ENCODE results near the gene CRNKL1. TPM values are rescaled to one million over a fixed set of nuclear protein-coding genes. Genes with fewer than 3 reads are reported as not detected.

The CRNKL1 gene
- total and polyA plus RNA-seq, 5 donors from 2014 or later, result 10.4 to 17.9 (median 11.7) TPM

GRCh38 chr20:20051767-20052073, 546 bp downstream of the CRNKL1 start:
- Mint-ChIP-seq H3K27ac (peak overlapping the region; percentile 98 to 100 (median 100)), H3K4me3 (peak overlapping the region; percentile 93 to 100 (median 99)), H3K36me3 (peaks cover 28% of the 10 kb centered on the region)

GRCh38 chr20:20039752-20040387, 12.4 kb downstream of the CRNKL1 start:
- H3K27me3 Mint-ChIP-seq, result no peaks in the 10 kb centered on the region
- peaks cover 2 to 11% (median 9%) of the 10 kb centered on the region in 4 donors for H3K4me1 Mint-ChIP-seq
- H3K27ac Mint-ChIP-seq, result no peak overlapping the region
- DNase-seq (no peak), ATAC-seq (ENCODE audit: low read depth in 2 of 2) (no peak)
- H3K27me3 ChIP-seq (ENCODE audit: control insufficient read depth, insufficient read depth, low read length), result no peaks in the 10 kb centered on the region
- H3K36me3 Mint-ChIP-seq, result peaks cover 58% of the 10 kb centered on the region
- H3K4me3 ChIP-seq (ENCODE audit: low read depth, low read length), result no peak overlapping the region
- no peak overlapping the region for H3K27ac ChIP-seq (ENCODE audit: insufficient read depth, low read length, poor library complexity, severe bottlenecking)
- no peaks in the 10 kb centered on the region for H3K9me3 ChIP-seq (ENCODE audit: control insufficient read depth in 2 of 2, low read length in 2 of 2)
- no peaks in the 10 kb centered on the region for H3K4me1 ChIP-seq (ENCODE audit: control insufficient read depth, insufficient read depth, low read length, poor library complexity, severe bottlenecking)
- H3K36me3 ChIP-seq (ENCODE audit: control insufficient read depth, insufficient read depth, low read length), result peaks cover 100% of the 10 kb centered on the region
- no peaks in the 10 kb centered on the region for H3K9me3 Mint-ChIP-seq
- no peak overlapping the region for H3K4me3 Mint-ChIP-seq

More at GRCh38 chr20:20051767-20052073, 546 bp downstream of the CRNKL1 start:
- Histone ChIP-seq H3K9me3 (ENCODE audit: control insufficient read depth in 2 of 2, low read length in 2 of 2) (no peaks in the 10 kb centered on the region), H3K27me3 (ENCODE audit: control insufficient read depth, insufficient read depth, low read length) (peaks cover 7% of the 10 kb centered on the region), H3K4me3 (ENCODE audit: low read depth, low read length) (peak overlapping the region; percentile 88), H3K27ac (ENCODE audit: insufficient read depth, low read length, poor library complexity, severe bottlenecking) (peak overlapping the region; percentile 90), H3K36me3 (ENCODE audit: control insufficient read depth, insufficient read depth, low read length) (peaks cover 36% of the 10 kb centered on the region), H3K4me1 (ENCODE audit: control insufficient read depth, insufficient read depth, low read length, poor library complexity, severe bottlenecking) (peaks cover 18% of the 10 kb centered on the region)
- ATAC-seq (ENCODE audit: low read depth in 2 of 2), result peak; percentile 1 to 5
- Mint-ChIP-seq H3K9me3 (no peaks in the 10 kb centered on the region), H3K4me1 (peaks cover 15 to 41% (median 25%) of the 10 kb centered on the region in 4 donors), H3K27me3 (peaks cover 13% of the 10 kb centered on the region)
- DNase-seq, result no peak

DNA sequence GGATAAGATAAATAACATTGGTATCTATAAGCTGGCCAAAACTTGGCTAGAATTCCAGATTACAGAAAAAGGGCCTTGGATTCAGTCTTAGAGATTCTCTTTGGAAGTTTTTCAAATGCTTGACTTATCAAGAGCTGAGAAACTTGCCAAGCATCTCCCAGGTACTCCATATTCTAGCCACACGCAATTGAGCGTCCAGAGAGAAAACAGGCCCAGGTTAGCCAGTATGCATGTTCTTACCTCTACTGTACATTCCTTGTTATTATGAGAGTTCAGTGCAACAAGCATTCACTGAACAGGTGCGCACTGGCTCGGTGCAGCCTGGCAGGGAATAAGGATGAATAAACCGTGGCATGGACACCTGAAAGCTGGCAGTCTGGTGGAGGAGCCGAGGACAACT, 13.7 kb downstream of the CRNKL1 start:
- no peak for DNase-seq
- peaks cover 99% of the 10 kb centered on the region for H3K36me3 ChIP-seq (ENCODE audit: control insufficient read depth, insufficient read depth, low read length)
- no peak overlapping the region for H3K27ac Mint-ChIP-seq

DNA sequence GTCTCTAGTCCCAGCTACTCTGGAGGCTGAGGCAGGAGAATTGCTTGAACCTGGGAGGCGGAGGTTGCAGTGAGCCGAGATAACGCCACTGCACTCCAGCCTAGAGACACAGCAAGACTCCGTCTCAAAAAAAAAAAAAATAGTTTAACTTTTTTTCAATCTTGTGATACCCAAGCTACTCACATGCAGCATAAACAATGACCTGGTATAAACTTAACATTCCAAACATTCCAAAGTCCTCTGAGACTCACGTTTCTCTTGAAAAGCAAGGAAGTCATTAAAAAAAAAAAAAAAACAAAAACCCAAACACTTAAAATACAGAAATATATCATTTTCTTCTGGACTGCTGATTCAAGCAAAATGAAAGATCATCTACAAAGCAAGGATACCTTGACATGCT, 14.3 kb downstream of the CRNKL1 start:
- Histone ChIP-seq H3K4me1 (ENCODE audit: control insufficient read depth, insufficient read depth, low read length, poor library complexity, severe bottlenecking) (no peaks in the 10 kb centered on the region), H3K27ac (ENCODE audit: insufficient read depth, low read length, poor library complexity, severe bottlenecking) (no peak overlapping the region), H3K9me3 (ENCODE audit: control insufficient read depth in 2 of 2, low read length in 2 of 2) (no peaks in the 10 kb centered on the region), H3K4me3 (ENCODE audit: low read depth, low read length) (no peak overlapping the region), H3K27me3 (ENCODE audit: control insufficient read depth, insufficient read depth, low read length) (no peaks in the 10 kb centered on the region), H3K36me3 (ENCODE audit: control insufficient read depth, insufficient read depth, low read length) (peaks cover 99% of the 10 kb centered on the region)
- H3K4me3 Mint-ChIP-seq, result no peak overlapping the region
- peaks cover 53% of the 10 kb centered on the region for H3K36me3 Mint-ChIP-seq
- H3K27me3 Mint-ChIP-seq, result no peaks in the 10 kb centered on the region
- H3K4me1 Mint-ChIP-seq, result peaks cover 0 to 7% (median 1%) of the 10 kb centered on the region in 4 donors
- H3K27ac Mint-ChIP-seq, result no peak overlapping the region
- no peak for DNase-seq
- ATAC-seq (ENCODE audit: low read depth in 2 of 2), result no peak
- no peaks in the 10 kb centered on the region for H3K9me3 Mint-ChIP-seq

More for the DNA sequence above, 13.7 kb downstream of the CRNKL1 start:
- Mint-ChIP-seq H3K4me3 (no peak overlapping the region), H3K36me3 (peaks cover 59% of the 10 kb centered on the region), H3K9me3 (no peaks in the 10 kb centered on the region), H3K4me1 (peaks cover 0 to 7% (median 5%) of the 10 kb centered on the region in 4 donors), H3K27me3 (no peaks in the 10 kb centered on the region)
- ATAC-seq (ENCODE audit: low read depth in 2 of 2), result no peak
- Histone ChIP-seq H3K9me3 (ENCODE audit: control insufficient read depth in 2 of 2, low read length in 2 of 2) (no peaks in the 10 kb centered on the region), H3K4me3 (ENCODE audit: low read depth, low read length) (no peak overlapping the region), H3K4me1 (ENCODE audit: control insufficient read depth, insufficient read depth, low read length, poor library complexity, severe bottlenecking) (no peaks in the 10 kb centered on the region), H3K27ac (ENCODE audit: insufficient read depth, low read length, poor library complexity, severe bottlenecking) (no peak overlapping the region), H3K27me3 (ENCODE audit: control insufficient read depth, insufficient read depth, low read length) (no peaks in the 10 kb centered on the region)

GRCh38 chr20:20036756-20037155, 15.5 kb downstream of the CRNKL1 start:
- Histone ChIP-seq H3K4me3 (ENCODE audit: low read depth, low read length) (no peak overlapping the region), H3K36me3 (ENCODE audit: control insufficient read depth, insufficient read depth, low read length) (peaks cover 97% of the 10 kb centered on the region), H3K4me1 (ENCODE audit: control insufficient read depth, insufficient read depth, low read length, poor library complexity, severe bottlenecking) (no peaks in the 10 kb centered on the region), H3K27me3 (ENCODE audit: control insufficient read depth, insufficient read depth, low read length) (no peaks in the 10 kb centered on the region), H3K9me3 (ENCODE audit: control insufficient read depth in 2 of 2, low read length in 2 of 2) (no peaks in the 10 kb centered on the region), H3K27ac (ENCODE audit: insufficient read depth, low read length, poor library complexity, severe bottlenecking) (no peak overlapping the region)
- no peak overlapping the region for H3K4me3 Mint-ChIP-seq
- no peaks in the 10 kb centered on the region for H3K27me3 Mint-ChIP-seq
- ATAC-seq (ENCODE audit: low read depth in 2 of 2) (no peak), DNase-seq (no peak)
- H3K4me1 Mint-ChIP-seq, result peaks cover 0 to 7% (median 1%) of the 10 kb centered on the region in 4 donors
- H3K9me3 Mint-ChIP-seq, result no peaks in the 10 kb centered on the region
- peaks cover 51% of the 10 kb centered on the region for H3K36me3 Mint-ChIP-seq
- H3K27ac Mint-ChIP-seq, result no peak overlapping the region

DNA sequence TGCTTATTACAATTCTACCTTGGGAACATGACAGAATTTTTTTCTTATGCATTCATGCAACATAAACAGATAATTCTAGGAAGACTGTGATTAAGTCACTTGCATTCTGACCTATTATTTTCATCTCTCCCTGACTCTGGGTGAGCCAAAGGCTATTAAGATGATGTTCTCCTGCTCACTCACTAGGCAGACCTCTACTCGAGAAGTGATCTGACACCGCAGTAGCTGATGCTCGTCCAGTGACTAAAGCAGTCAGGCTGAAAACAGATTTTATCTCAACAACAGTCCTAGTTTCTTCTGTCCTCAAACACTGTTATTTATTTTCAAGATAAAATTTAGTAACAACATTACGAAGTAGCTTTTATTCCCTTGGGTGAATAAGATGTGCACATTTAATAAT, 17.8 kb downstream of the CRNKL1 start:
- ATAC-seq (ENCODE audit: low read depth in 2 of 2), result no peak
- DNase-seq, result no peak
- H3K36me3 Mint-ChIP-seq, result peaks cover 38% of the 10 kb centered on the region
- no peaks in the 10 kb centered on the region for H3K27me3 Mint-ChIP-seq
- H3K27ac Mint-ChIP-seq, result peak overlapping the region in 2 of 3 donors; percentile 20 to 43
- H3K4me1 Mint-ChIP-seq, result peaks cover 0 to 7% (median 2%) of the 10 kb centered on the region in 4 donors
- no peak overlapping the region for H3K4me3 Mint-ChIP-seq
- H3K36me3 ChIP-seq (ENCODE audit: control insufficient read depth, insufficient read depth, low read length), result peaks cover 95% of the 10 kb centered on the region
- H3K9me3 ChIP-seq (ENCODE audit: control insufficient read depth in 2 of 2, low read length in 2 of 2), result no peaks in the 10 kb centered on the region
- no peak overlapping the region for H3K4me3 ChIP-seq (ENCODE audit: low read depth, low read length)
- H3K9me3 Mint-ChIP-seq, result no peaks in the 10 kb centered on the region
- H3K27me3 ChIP-seq (ENCODE audit: control insufficient read depth, insufficient read depth, low read length), result no peaks in the 10 kb centered on the region
- H3K4me1 ChIP-seq (ENCODE audit: control insufficient read depth, insufficient read depth, low read length, poor library complexity, severe bottlenecking), result no peaks in the 10 kb centered on the region
- no peak overlapping the region for H3K27ac ChIP-seq (ENCODE audit: insufficient read depth, low read length, poor library complexity, severe bottlenecking)

DNA sequence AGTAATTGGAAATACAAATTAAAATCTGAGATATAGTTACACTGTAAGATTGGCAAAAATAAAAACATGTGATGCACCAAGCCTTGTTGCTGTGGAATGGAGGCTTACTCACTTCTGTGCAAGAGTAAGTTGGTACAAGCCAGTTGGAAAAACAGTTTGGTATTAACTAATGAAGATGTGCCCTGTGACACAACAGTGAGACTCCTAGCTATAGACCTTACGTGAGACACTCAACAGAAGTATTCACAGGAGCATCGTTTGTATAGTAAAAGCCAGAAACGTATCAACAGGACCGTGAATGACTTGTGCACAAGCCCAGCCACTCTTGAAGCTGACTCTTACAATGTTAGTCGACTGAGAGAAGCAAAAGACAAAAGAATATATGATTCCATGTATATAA, 20.5 kb downstream of the CRNKL1 start:
- Mint-ChIP-seq H3K27ac (no peak overlapping the region), H3K4me1 (peaks cover 3 to 10% (median 5%) of the 10 kb centered on the region in 4 donors), H3K4me3 (no peak overlapping the region), H3K27me3 (no peaks in the 10 kb centered on the region), H3K9me3 (no peaks in the 10 kb centered on the region), H3K36me3 (peaks cover 30% of the 10 kb centered on the region)
- DNase-seq (no peak), ATAC-seq (ENCODE audit: low read depth in 2 of 2) (no peak)
- no peak overlapping the region for H3K4me3 ChIP-seq (ENCODE audit: low read depth, low read length)
- H3K27me3 ChIP-seq (ENCODE audit: control insufficient read depth, insufficient read depth, low read length), result no peaks in the 10 kb centered on the region
- peaks cover 86% of the 10 kb centered on the region for H3K36me3 ChIP-seq (ENCODE audit: control insufficient read depth, insufficient read depth, low read length)
- H3K9me3 ChIP-seq (ENCODE audit: control insufficient read depth in 2 of 2, low read length in 2 of 2), result no peaks in the 10 kb centered on the region
- no peak overlapping the region for H3K27ac ChIP-seq (ENCODE audit: insufficient read depth, low read length, poor library complexity, severe bottlenecking)
- H3K4me1 ChIP-seq (ENCODE audit: control insufficient read depth, insufficient read depth, low read length, poor library complexity, severe bottlenecking), result no peaks in the 10 kb centered on the region

GRCh38 chr20:20027284-20027683, 25.0 kb downstream of the CRNKL1 start:
- Histone ChIP-seq H3K27ac (ENCODE audit: insufficient read depth, low read length, poor library complexity, severe bottlenecking) (no peak overlapping the region), H3K9me3 (ENCODE audit: control insufficient read depth in 2 of 2, low read length in 2 of 2) (no peaks in the 10 kb centered on the region), H3K27me3 (ENCODE audit: control insufficient read depth, insufficient read depth, low read length) (no peaks in the 10 kb centered on the region), H3K4me1 (ENCODE audit: control insufficient read depth, insufficient read depth, low read length, poor library complexity, severe bottlenecking) (no peaks in the 10 kb centered on the region), H3K36me3 (ENCODE audit: control insufficient read depth, insufficient read depth, low read length) (peaks cover 60% of the 10 kb centered on the region), H3K4me3 (ENCODE audit: low read depth, low read length) (no peak overlapping the region)
- Mint-ChIP-seq H3K27ac (peak overlapping the region in 1 of 3 donors; percentile 15), H3K4me3 (no peak overlapping the region), H3K27me3 (no peaks in the 10 kb centered on the region), H3K36me3 (peaks cover 7% of the 10 kb centered on the region), H3K9me3 (no peaks in the 10 kb centered on the region), H3K4me1 (peaks cover 16 to 34% (median 23%) of the 10 kb centered on the region in 4 donors)
- no peak for DNase-seq
- ATAC-seq (ENCODE audit: low read depth in 2 of 2), result no peak

Data from CD4-positive, CD25-positive, alpha-beta regulatory T cell (primary cell).